PC-3 (cell line): ENCODE results near the gene BCAR3. TPM values are rescaled to one million over a fixed set of nuclear protein-coding genes. Genes with fewer than 3 reads are reported as not detected.
A peak's percentile ranks its signal among the peaks of the same experiment; 100 is the strongest.

Experiments
- ATAC-seq: fragments of 200-7000 bp; cut with Tn5 transposase; 2 replicates; pipeline ENCODE4 v1.9.1; 2020; ENCODE audit warnings: mild to moderate bottlenecking, moderate library complexity
- BruUV-seq: library from RNA; stranded (reverse); fragments of 400-500 nt; replicated peaks from 2 replicates; lab custom pipeline; 2021; lab: Mats Ljungman, UMichigan
- CTCF ChIA-PET: fragments of 300-600 bp; sonication (Branson Sonifier 250); formaldehyde crosslinking; loops from one replicate; lab custom pipeline; 2022; ENCODE audit warnings: antibody characterized with exemption; lab: Charles Lee
- POLR2A ChIA-PET: fragments of 300-600 bp; sonication (Branson Sonifier 250); formaldehyde crosslinking; loops from one replicate; lab custom pipeline; 2022; ENCODE audit warnings: antibody characterized with exemption; ENCODE audit not compliant: unreplicated experiment; lab: Charles Lee
- DNase-seq: peaks from one replicate; pipeline ENCODE4 v3.0.0-alpha.2; 2015
- H2AFZ ChIP-seq: fragments of 300-600 bp; sonication (generic); 2 replicates; pipeline ENCODE4 v1.6.0; 2016; ENCODE audit warnings: antibody characterized with exemption, low read length
- H3F3A ChIP-seq: fragments of 300-600 bp; sonication (generic); one replicate; pipeline ENCODE4 v1.6.0; 2017; ENCODE audit warnings: antibody characterized with exemption, low read length, control low read depth, mild to moderate bottlenecking; ENCODE audit not compliant: unreplicated experiment
- H3K27ac ChIP-seq: fragments of 300-600 bp; sonication (generic); 2 replicates; pipeline ENCODE4 v1.5.1; 2016; ENCODE audit warnings: mild to moderate bottlenecking, low read length
- H3K27me3 ChIP-seq: fragments of 300-600 bp; sonication (generic); 2 replicates; pipeline ENCODE4 v1.6.1; 2016; ENCODE audit warnings: low read length, mixed read lengths
- H3K36me3 ChIP-seq: fragments of 300-600 bp; sonication (generic); 2 replicates; pipeline ENCODE4 v1.6.1; 2016; ENCODE audit warnings: low read depth, mixed run types, low read length, mixed read lengths
- H3K4me1 ChIP-seq: fragments of 300-600 bp; sonication (generic); 2 replicates; pipeline ENCODE4 v1.5.1; 2016; ENCODE audit warnings: low read length; ENCODE audit not compliant: insufficient read depth
- H3K4me2 ChIP-seq: fragments of 300-600 bp; sonication (generic); 2 replicates; pipeline ENCODE4 v1.6.0; 2016; ENCODE audit warnings: low read length
- H3K4me3 ChIP-seq: fragments of 300-600 bp; sonication (generic); 2 replicates; pipeline ENCODE4 v1.5.1; 2016; ENCODE audit warnings: mild to moderate bottlenecking, low read length, mixed read lengths
- H3K79me2 ChIP-seq: fragments of 300-600 bp; sonication (generic); 2 replicates; pipeline ENCODE4 v1.6.1; 2017; ENCODE audit warnings: low read length, mixed read lengths
- H3K9ac ChIP-seq: fragments of 300-600 bp; sonication (generic); 2 replicates; pipeline ENCODE4 v1.6.0; 2016; ENCODE audit warnings: mild to moderate bottlenecking, low read length
- H3K9me2 ChIP-seq: fragments of 300-600 bp; sonication (generic); replicated peaks from 2 replicates; pipeline ENCODE4 v1.6.1; 2016; ENCODE audit warnings: mixed run types, low read length, mixed read lengths
- H3K9me3 ChIP-seq: fragments of 300-600 bp; sonication (generic); 2 replicates; pipeline ENCODE4 v1.6.1; 2016; ENCODE audit warnings: low read length, mixed read lengths
- H4K20me1 ChIP-seq: fragments of 300-600 bp; sonication (generic); 2 replicates; pipeline ENCODE4 v1.6.1; 2016; ENCODE audit warnings: low read length, mixed read lengths
- EZH2 ChIP-seq: fragments of 300-600 bp; sonication (generic); IDR thresholded peaks from one replicate; pipeline ENCODE4 v1.6.1; 2017; ENCODE audit warnings: antibody characterized with exemption, mild to moderate bottlenecking, low read length; ENCODE audit not compliant: unreplicated experiment
- EZH2phosphoT487 ChIP-seq: fragments of 300-600 bp; sonication (generic); IDR thresholded peaks from 2 replicates; pipeline ENCODE4 v1.6.1; 2018; ENCODE audit warnings: mild to moderate bottlenecking, antibody characterized with exemption, low read length, borderline replicate concordance
- intact Hi-C: fragments of 100-400 bp; cut with micrococcal nuclease; formaldehyde crosslinking; loops from 2 replicates; pipeline ENCODE4 v1.9.0; 2023
- total RNA-seq: library from RNA; depleted of rRNA; stranded (reverse); fragments of >200 nt; gene quantifications from 2 replicates; pipeline ENCODE4 v1.2.3, GENCODE V29; 2014
- TF ChIP-seq, protein P1 (sequence below): fragments of 300-600 bp; sonication (generic); conservative IDR thresholded peaks from 2 replicates; pipeline ENCODE4 v1.5.1; 2017; ENCODE audit warnings: antibody characterized with exemption, low read depth, mild to moderate bottlenecking, low read length

Gene BCAR3
- total RNA-seq, 1 experiment from 2014 or later, result 171 TPM

- Histone ChIP-seq H3K9ac (no peak overlapping the region), H3K27me3 (no peaks in the 10 kb centered on the region), H3K4me2 (no peak overlapping the region), H3K9me3 (no peaks in the 10 kb centered on the region), H3K9me2 (no peaks in the 10 kb centered on the region), H2AFZ (no peak overlapping the region), H3K4me3 (no peak overlapping the region), H4K20me1 (no peaks in the 10 kb centered on the region), H3K27ac (no peak overlapping the region), H3K79me2 (no peaks in the 10 kb centered on the region), H3F3A (no peaks in the 10 kb centered on the region), H3K4me1 (peaks cover 29% of the 10 kb centered on the region), H3K36me3 (no peaks in the 10 kb centered on the region; the same call in 1 of the 2 replicates)
- ATAC-seq (no peak), DNase-seq (no peak)
- BruUV-seq, result no TSS peak
- ChIA-PET POLR2A (no interaction called here), CTCF (no interaction called here)
- TF ChIP-seq, protein P1, sequence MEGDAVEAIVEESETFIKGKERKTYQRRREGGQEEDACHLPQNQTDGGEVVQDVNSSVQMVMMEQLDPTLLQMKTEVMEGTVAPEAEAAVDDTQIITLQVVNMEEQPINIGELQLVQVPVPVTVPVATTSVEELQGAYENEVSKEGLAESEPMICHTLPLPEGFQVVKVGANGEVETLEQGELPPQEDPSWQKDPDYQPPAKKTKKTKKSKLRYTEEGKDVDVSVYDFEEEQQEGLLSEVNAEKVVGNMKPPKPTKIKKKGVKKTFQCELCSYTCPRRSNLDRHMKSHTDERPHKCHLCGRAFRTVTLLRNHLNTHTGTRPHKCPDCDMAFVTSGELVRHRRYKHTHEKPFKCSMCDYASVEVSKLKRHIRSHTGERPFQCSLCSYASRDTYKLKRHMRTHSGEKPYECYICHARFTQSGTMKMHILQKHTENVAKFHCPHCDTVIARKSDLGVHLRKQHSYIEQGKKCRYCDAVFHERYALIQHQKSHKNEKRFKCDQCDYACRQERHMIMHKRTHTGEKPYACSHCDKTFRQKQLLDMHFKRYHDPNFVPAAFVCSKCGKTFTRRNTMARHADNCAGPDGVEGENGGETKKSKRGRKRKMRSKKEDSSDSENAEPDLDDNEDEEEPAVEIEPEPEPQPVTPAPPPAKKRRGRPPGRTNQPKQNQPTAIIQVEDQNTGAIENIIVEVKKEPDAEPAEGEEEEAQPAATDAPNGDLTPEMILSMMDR, result no peak
- no peak for TF ChIP-seq EZH2phosphoT487
- TF ChIP-seq EZH2, result no peak
- intact Hi-C loops, result no loop called here
Observed at GRCh38 chr1:93716163-93716562, 34.5 kb upstream of the BCAR3 start.

GRCh38 chr1:93715529-93716126, 34.0 kb upstream of the BCAR3 start:
- Histone ChIP-seq H4K20me1 (no peaks in the 10 kb centered on the region), H3K9me3 (no peaks in the 10 kb centered on the region), H3K9ac (no peak overlapping the region), H3K27me3 (no peaks in the 10 kb centered on the region), H3K9me2 (no peaks in the 10 kb centered on the region), H3K27ac (peak overlapping the region; percentile 20; the same call in 1 of the 2 replicates), H3K4me3 (no peak overlapping the region), H3K4me2 (no peak overlapping the region), H3K4me1 (peaks cover 24% of the 10 kb centered on the region), H3F3A (no peaks in the 10 kb centered on the region), H3K79me2 (no peaks in the 10 kb centered on the region), H2AFZ (no peak overlapping the region), H3K36me3 (no peaks in the 10 kb centered on the region; the same call in 1 of the 2 replicates)
- no peak for DNase-seq
- ChIA-PET POLR2A (no interaction called here), CTCF (no interaction called here)
- TF ChIP-seq EZH2phosphoT487 (no peak), EZH2 (no peak)
- TF ChIP-seq, protein P1, result no peak
- no TSS peak for BruUV-seq
- no peak for ATAC-seq
- intact Hi-C loops, result loop anchor here (1.0 kb wide), 1 partner anchor 9 kb away; no protein-coding TSS in a partner anchor

- Histone ChIP-seq H3K9ac (no peak overlapping the region), H3F3A (no peaks in the 10 kb centered on the region), H4K20me1 (no peaks in the 10 kb centered on the region), H3K4me2 (no peak overlapping the region), H3K9me2 (no peaks in the 10 kb centered on the region), H3K27ac (no peak overlapping the region; the same call in 1 of the 2 replicates), H3K9me3 (no peaks in the 10 kb centered on the region), H3K36me3 (no peaks in the 10 kb centered on the region; the same call in 1 of the 2 replicates), H3K27me3 (no peaks in the 10 kb centered on the region), H3K4me1 (peaks cover 13% of the 10 kb centered on the region), H3K79me2 (no peaks in the 10 kb centered on the region), H3K4me3 (no peak overlapping the region), H2AFZ (no peak overlapping the region)
- ChIA-PET CTCF (no interaction called here), POLR2A (no interaction called here)
- no TSS peak for BruUV-seq
- TF ChIP-seq, protein P1, result no peak
- ATAC-seq, result no peak
- DNase-seq, result no peak
- intact Hi-C loops, result no loop called here
Observed at GRCh38 chr1:93714356-93714755, 32.7 kb upstream of the BCAR3 start.
